NT2/D1 (cell line): ENCODE data around the gene ATP6V0A4.

Source experiments
- SUZ12 ChIP-seq: IDR thresholded peaks from 2 replicates; pipeline ENCODE4 v1.6.1; 2011; ENCODE audit not compliant: insufficient read length, insufficient read depth; ENCODE audit errors: extremely low read depth
- ZNF274 ChIP-seq: IDR thresholded peaks from 2 replicates; pipeline ENCODE4 v1.6.1; 2011; ENCODE audit warnings: mild to moderate bottlenecking, low read depth, low read length

GRCh38 chr7:138713191-138713590 is 84.8 kb downstream of the ATP6V0A4 start:
- TF ChIP-seq SUZ12 (no peak), ZNF274 (no peak)
